GM21367 (cell line): ENCODE measurements around the gene DLG2.
"Not testable (repeated sequence)": the region's sequence is repeated elsewhere in the genome, so short reads cannot be mapped to it uniquely, and the experiment has no call there.

Source experiments
- ATAC-seq: cut with Tn5 transposase; IDR thresholded peaks from one replicate; pipeline ENCODE4 v1.9.1; 2021; ENCODE audit not compliant: unreplicated experiment

The DLG2 gene

DNA sequence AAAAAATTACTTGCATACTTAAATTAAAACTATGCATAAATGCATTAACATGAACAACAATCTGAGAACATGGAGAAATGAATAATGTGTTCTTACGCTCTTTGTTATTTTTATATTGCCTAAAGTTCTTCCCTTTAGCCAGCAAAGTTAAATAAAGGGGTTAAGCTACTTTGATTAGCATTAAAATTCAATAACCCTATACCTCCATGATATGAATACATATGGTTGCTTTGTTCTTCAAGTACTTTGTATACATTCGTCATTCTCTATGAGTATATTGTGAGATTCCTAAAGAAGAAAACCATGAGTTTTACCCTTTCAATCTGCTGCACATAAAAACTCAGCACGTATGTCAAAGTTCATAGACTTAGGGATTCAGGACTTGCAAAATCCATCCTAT is 578.3 kb downstream of the DLG2 start:
- no peak for ATAC-seq

DNA sequence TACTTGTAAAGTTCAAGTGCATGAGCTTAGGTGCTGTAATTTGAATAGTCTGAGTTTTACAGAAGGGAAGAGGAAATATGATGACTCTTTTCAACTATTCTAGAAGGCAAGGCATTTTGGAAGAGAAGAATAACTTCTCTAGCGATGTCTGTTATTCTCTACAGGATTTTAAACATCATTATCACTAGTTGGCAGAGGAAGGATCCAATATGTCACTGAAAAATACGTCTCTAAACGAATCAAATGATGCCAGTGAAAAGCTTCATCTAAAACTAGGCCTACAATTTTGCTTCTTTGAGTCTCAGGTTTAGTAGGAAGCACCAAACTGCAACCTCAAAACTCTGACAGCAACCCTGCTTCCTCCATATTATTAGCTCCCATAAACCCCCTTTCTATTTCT is 581.4 kb downstream of the DLG2 start:
- no peak for ATAC-seq

DNA sequence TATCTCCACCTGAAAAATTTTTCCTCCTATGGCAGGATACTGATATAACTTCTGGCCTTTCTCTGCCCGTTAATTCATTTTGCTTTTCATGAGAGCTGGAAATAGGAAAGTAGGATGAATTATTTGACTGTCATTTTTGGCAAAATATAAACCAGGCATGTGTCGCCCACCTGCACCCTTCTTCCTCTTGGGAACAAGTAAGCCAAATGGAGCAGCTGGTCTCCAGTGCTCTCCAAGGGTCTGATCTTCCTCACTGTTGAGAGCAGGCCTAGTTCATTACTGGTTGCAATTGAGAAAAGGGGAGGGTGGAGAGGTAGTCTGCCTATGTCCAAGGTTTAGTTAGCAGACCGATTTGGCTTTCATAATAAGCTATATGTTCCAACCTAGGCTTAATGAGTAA is 582.2 kb downstream of the DLG2 start:
- ATAC-seq = no peak

GRCh38 chr11:85042361-85042760 is 584.8 kb downstream of the DLG2 start:
- ATAC-seq = no peak

GRCh38 chr11:85040166-85040565 is 587.0 kb downstream of the DLG2 start:
- ATAC-seq = no peak

DNA sequence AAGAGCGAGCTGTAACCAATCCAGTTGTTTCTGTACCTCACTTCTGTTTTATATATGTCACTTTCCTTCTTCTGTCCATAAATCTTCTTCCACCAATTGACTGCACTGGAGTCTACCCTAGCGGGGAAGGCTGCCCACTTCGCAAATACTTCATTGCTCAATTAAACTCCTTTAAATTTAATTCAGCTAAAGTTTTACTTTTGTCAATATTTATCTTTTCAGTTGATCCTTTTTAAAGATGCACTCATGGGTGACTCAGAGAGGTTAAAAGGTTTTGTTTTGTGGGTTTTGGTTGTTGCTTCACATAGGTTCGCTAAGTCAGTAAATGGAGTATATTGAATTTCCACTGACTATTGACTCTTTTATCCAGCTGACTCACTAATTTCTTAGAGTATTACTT is 597.2 kb downstream of the DLG2 start:
- ATAC-seq = no peak

- no peak for ATAC-seq
Observed at GRCh38 chr11:85028329-85029101, 598.6 kb downstream of the DLG2 start.

GRCh38 chr11:85027346-85027745 is 599.8 kb downstream of the DLG2 start:
- no peak for ATAC-seq

- ATAC-seq = no peak
Observed at GRCh38 chr11:85021058-85021457, 606.1 kb downstream of the DLG2 start.

DNA sequence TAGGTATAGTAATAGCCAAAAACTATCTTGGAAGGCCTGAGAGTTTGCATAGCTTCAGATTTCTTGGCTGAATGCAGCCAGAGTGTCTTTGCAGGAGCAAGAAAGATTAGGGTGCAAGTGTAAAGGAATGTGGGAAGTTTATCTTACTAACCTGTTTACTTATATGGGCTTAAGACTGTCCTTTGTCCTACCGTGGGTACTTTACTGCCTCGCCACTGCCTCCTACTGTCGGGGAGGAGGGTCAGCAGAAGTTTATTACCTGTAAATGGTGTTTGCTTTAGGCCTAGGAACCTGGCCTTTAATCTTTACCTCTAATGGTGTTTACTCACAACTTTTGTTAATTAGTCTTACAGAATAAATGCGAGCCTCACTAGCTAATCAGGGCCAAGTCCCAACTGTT is 633.8 kb downstream of the DLG2 start:
- ATAC-seq = no peak

GRCh38 chr11:84990141-84990540 is 637.0 kb downstream of the DLG2 start:
- ATAC-seq = no peak

GRCh38 chr11:84987686-84988187 is 639.4 kb downstream of the DLG2 start:
- ATAC-seq = not testable (repeated sequence)

GRCh38 chr11:84981301-84981700 is 645.8 kb downstream of the DLG2 start:
- ATAC-seq = no peak

GRCh38 chr11:84969103-84969502 is 658.0 kb downstream of the DLG2 start:
- ATAC-seq = no peak

GRCh38 chr11:84965484-84965883 is 661.7 kb downstream of the DLG2 start:
- ATAC-seq = no peak

DNA sequence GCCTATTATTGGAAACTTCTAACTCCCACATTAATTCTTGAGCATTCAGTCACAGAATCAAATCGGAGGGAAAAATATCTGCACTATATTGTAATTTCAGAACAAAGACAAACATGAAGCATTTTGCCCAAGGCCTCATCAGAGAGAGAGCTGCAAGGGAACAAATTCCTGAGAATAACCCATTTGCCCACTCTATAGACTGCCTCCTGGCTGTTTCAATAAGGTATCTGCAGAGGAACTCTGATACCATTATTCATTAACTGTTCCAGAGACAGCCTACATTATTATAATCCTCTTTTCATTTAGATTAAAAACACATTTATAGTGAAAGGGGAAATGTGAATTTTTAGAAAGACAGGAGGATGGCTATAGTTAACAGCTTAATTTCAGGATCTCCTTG is 663.9 kb downstream of the DLG2 start:
- ATAC-seq = no peak

GRCh38 chr11:84962018-84962417 is 665.1 kb downstream of the DLG2 start:
- no peak for ATAC-seq

- ATAC-seq = no peak
Observed at GRCh38 chr11:84958295-84958694, 668.8 kb downstream of the DLG2 start.

DNA sequence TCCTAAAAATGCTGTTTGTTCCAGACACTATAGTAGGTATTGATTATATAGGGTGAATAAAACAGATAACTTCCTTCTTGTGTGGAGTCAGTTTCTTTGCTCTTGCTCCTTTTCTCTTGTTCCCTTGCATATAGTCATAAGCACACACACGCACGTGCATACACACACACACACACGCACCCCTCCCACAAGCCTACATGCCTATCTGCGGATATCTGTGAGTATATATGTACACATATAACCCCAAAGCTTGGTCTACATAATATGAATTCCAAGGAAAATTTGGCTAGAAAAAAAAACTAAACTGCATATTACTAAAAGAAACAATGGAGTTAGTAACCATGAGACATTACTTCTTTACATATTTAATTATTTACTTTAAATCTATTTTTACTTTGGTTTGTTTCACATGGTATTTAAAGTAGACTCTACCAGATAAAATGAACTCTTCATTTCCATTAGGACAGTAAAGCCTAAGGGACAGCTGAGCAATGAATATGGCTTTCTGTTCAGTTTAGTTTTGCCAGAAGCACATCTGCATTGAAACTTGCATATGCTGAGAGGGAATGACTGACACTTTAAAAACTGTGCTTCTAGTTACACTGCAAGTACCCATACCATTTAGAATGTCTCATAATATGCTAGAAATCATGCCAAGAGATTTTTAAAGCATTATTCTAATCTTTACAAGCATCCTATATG is 676.4 kb downstream of the DLG2 start:
- no peak for ATAC-seq

GRCh38 chr11:84947970-84948580 is 679.1 kb downstream of the DLG2 start:
- no peak for ATAC-seq

DNA sequence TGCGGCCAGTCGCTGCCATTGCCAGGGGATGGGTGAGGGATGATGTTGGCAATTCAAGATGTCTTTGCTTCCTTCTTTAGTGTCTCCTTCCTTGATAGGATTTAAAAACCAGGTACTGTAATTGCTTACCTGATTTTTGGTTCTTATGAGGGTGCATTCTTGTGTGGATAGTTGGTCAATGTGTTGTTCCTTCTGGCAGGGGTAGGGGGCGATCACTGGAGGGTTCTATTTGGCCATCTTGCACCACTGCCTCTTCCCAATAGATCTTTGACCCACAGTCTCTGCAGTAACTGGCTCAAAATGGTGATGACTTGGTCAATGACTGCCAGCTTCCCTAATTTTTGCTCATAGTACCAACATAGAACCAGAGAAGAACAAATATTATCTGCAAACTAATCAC is 680.1 kb downstream of the DLG2 start:
- ATAC-seq = no peak

- ATAC-seq = no peak
Observed at GRCh38 chr11:84930863-84931262, 696.3 kb downstream of the DLG2 start.
